Sciatic nerve (tissue), 2 donors: ENCODE results near the gene ENPP4. TPM values are rescaled to one million over a fixed set of nuclear protein-coding genes. Genes with fewer than 3 reads are reported as not detected.
"Not testable (repeated sequence)": the region's sequence is repeated elsewhere in the genome, so short reads cannot be mapped to it uniquely, and the experiment has no call there.

Experiments
- ATAC-seq: fragments of 200-7000 bp; cut with Tn5 transposase; one replicate; pipeline ENCODE4 v1.9.1; 2020; ENCODE audit warnings: mild to moderate bottlenecking, moderate library complexity
- DNase-seq: peaks from one replicate; pipeline ENCODE4 v3.0.0-alpha.2; 2020; ENCODE audit warnings: low spot score
- intact Hi-C: fragments of 100-400 bp; cut with DNase I; formaldehyde crosslinking; loops from one replicate; pipeline ENCODE4 v1.14.2; 2022
- total RNA-seq: library from RNA; stranded (reverse); fragmentation: NEBNext Ultra II Directional; extraction: Animal tissue kit (Norgen Biotek cat#: 25700); gene quantifications from one replicate; pipeline ENCODE4 v1.2.1, GENCODE V29; 2021
- donor health status: DM: no; HTN: no; CAD: no.
- donor health status: DM: no; HTN: no; CAD: no.

The ENPP4 gene
- 22.0 TPM for total RNA-seq

GRCh38 chr6:46129629-46130511 is at the start of gene ENPP4:
Gene ENPP4 (plus strand): TSS chr6:46129989. CDS start chr6:46139584, 9,595 bp downstream.
- intact Hi-C loops = no loop called here
- ATAC-seq = peak; percentile 100
- peak; percentile 86 for DNase-seq

DNA sequence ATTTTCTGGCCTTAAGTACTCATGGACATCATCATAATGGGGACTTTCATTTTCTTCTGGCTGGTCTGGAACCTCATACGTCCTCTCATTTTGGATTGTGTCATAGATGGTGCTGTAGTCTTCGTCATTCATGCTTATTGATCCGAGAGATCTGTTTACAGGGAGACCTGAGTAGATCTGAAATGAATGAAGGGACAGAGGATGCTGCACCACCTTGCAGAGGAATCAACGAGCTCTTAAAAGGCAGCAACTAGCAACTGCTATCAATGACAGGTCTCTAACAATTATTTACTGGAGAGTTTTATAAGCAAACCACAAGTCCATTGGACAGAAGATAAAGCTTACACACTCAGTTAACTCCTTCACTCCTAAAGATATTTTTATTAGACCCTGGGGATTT is 49.7 kb upstream of the ENPP4 start:
- intact Hi-C loops = no loop called here

GRCh38 chr6:46085688-46086087 is 44.1 kb upstream of the ENPP4 start:
- ATAC-seq, DNase-seq, intact Hi-C loops: not testable (repeated sequence)

More for the DNA sequence above, 49.7 kb upstream of the ENPP4 start:
- no peak for ATAC-seq
- no peak for DNase-seq

DNA sequence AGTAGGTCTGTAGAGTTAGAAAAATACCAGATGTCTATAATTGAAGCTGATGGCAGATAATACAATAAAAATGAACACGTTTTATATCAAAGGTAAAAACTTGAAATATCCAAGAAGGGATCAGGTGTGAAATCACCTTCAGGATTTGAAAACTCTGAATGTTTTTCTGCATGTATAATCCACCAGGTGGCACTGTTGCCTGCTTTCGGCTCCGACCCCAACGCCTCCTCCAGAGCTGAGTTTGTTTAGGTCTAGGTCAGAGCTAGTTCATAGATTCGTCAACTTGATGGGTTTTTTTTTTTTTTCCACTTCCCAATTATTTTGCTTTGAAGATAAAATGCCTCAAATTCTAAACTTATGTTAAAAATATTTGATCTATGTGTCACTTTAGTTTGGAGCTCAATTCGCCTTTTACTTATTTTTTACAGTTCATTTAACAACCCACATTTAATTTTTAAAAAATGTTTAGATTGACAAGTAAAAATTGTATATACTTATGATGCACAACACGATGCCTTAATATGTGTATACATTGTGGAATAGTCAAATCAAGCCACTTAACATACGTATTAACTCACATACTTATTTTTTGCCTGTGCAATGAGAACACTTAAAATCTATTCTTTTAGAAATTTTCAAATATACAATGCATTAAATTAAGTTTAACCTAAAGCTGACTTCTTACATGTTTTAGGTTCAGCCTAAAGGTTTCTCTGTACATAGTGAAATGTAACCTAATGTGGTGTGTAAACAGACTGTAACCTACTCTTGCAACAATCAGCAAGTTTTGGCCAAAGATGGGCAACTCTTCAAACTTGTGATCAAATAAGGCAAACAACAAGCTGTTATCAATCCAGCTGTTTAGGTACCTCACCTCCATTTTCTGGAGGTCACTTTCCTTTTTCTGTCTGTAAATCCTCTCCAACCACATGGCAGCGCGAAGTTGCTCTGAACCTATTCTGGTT is 39.4 kb upstream of the ENPP4 start:
- intact Hi-C loops = no loop called here
- DNase-seq (peak; percentile 70), ATAC-seq (peak; percentile 65)

DNA sequence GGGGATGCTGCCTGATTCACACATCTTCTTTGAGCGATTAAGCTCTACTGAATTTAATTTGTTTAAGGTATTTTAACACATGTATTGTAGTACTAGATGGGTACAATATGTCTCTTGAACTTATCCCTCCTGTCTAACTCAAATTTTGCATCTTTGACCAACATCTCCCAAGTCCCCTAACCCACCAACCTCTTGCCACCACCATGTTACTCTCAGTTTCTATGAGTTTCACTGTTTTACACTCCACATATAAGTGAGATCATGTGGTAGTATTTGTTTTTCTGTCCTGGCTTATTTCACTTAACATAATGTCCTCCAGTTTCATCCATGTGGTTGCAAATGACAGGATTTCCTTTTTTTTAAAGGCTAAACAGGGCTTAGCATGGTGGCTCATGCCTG is 38.7 kb upstream of the ENPP4 start:
- intact Hi-C loops = no loop called here

GRCh38 chr6:46095251-46095650 is 34.5 kb upstream of the ENPP4 start:
- no peak for ATAC-seq
- DNase-seq = no peak
- intact Hi-C loops = no loop called here

More for the DNA sequence above, 38.7 kb upstream of the ENPP4 start:
- no peak for ATAC-seq
- DNase-seq = no peak

- ATAC-seq = no peak
- intact Hi-C loops = no loop called here
- DNase-seq = no peak
Measured at GRCh38 chr6:46097366-46097765, 32.4 kb upstream of the ENPP4 start.

DNA sequence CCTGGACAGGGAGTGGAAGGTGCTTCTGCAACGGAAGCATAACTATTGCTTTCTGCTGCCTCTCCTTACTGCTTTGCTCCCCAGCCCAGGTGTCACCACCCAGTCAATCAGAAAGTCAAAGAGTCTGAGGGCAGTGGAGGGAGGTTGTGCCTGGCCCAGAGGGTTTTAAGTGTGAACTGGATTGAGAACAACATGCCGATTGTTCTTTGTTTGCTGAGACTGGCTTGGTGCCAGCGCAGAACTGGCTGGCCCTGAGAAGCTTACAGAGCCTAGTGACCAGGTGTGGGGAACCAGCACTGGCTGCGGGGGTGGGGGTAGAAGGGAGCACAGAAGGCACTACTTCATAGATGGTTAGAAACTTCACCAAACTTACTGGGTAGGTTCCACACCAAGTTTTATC is 31.1 kb upstream of the ENPP4 start:
- peak; percentile 72 for ATAC-seq
- intact Hi-C loops = no loop called here
- peak; percentile 57 for DNase-seq

- DNase-seq = no peak
- intact Hi-C loops = no loop called here
- ATAC-seq = no peak
Measured at GRCh38 chr6:46099952-46100351, 29.8 kb upstream of the ENPP4 start.

DNA sequence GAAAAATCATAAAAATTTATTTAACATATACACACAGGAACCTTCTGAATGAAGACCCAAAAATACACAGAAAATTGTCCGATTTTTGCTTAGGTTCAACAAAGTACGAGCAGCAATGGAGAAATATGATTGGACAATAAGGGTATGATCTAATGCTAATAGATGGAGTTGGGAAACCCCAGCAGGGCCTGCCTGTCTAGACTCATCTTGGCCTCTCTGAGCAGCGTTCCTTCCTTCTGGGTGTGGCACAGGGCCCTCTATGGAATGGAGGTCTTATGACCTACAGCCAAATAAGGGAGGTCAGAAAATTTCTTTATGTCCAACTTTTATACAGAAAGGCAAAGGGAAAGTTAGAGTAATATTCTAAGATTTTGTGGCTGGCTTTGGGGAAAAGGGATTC is 27.7 kb upstream of the ENPP4 start:
- intact Hi-C loops = no loop called here
- DNase-seq (no peak), ATAC-seq (no peak)

DNA sequence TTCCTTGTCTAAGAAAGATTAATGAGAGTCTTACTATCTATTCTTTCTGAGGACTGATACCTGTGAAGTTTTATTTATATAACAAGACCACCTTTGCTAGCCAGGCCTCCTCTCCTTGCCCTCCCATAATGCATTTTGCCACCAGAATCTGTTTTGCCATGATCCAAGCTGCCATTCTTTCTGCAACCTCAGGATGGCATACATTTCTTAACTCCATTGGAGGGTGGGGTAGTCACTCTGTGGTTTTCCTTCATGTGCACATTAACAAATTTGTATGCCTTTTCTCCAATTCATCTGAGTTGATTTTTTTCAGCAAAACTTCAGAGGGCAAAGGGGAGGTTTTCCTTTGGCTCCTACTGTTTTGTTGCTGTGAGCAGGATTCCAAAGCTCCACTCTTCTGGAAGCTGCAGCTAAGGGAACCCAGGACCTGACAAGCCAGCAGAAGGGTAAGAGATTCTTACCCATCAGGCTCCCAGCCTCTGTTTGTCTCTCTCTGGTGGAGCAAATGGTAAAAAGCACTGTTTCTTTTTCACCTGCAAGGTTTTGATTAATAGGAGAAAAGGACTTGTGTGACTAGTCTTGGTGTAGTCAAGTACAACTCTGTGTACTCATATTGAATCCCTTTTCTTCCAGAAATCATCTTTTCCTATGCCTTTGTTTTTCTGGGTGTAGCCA is 26.2 kb upstream of the ENPP4 start:
- ATAC-seq = no peak
- DNase-seq = no peak
- intact Hi-C loops = no loop called here

GRCh38 chr6:46104209-46104608 is 25.6 kb upstream of the ENPP4 start:
- ATAC-seq = no peak

GRCh38 chr6:46105568-46105967 is 24.2 kb upstream of the ENPP4 start:
- ATAC-seq = no peak
- intact Hi-C loops = no loop called here
- no peak for DNase-seq

More at GRCh38 chr6:46104209-46104608, 25.6 kb upstream of the ENPP4 start:
- DNase-seq = no peak
- intact Hi-C loops = no loop called here

DNA sequence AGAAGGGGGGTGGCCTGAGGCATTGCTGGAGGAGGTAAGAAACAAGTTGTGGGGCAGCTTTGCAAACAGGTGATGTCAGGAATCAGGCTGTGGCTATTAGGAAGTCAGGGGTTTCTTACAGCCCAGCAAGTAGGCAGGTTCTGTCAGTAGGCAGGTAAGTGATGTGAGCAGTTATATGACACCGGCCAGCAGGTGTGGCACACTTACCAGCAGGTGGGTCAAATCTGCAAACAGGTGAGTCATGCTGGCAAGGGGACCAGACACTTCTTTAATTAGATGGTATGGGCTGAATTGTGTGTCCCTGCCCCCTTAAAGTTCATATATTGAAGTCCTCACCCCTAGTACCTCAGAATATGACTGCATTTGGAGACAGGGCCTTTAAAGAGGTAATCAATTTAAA is 16.4 kb upstream of the ENPP4 start:
- ATAC-seq (no peak), DNase-seq (no peak)
- intact Hi-C loops = no loop called here

GRCh38 chr6:46115634-46116033 is 14.2 kb upstream of the ENPP4 start:
- intact Hi-C loops = no loop called here
- no peak for ATAC-seq

GRCh38 chr6:46116289-46116688 is 13.5 kb upstream of the ENPP4 start:
- ATAC-seq (no peak), DNase-seq (no peak)
- intact Hi-C loops = no loop called here

More at GRCh38 chr6:46115634-46116033, 14.2 kb upstream of the ENPP4 start:
- no peak for DNase-seq

GRCh38 chr6:46118157-46118556 is 11.6 kb upstream of the ENPP4 start:
- ATAC-seq (no peak), DNase-seq (no peak)
- intact Hi-C loops = no loop called here

DNA sequence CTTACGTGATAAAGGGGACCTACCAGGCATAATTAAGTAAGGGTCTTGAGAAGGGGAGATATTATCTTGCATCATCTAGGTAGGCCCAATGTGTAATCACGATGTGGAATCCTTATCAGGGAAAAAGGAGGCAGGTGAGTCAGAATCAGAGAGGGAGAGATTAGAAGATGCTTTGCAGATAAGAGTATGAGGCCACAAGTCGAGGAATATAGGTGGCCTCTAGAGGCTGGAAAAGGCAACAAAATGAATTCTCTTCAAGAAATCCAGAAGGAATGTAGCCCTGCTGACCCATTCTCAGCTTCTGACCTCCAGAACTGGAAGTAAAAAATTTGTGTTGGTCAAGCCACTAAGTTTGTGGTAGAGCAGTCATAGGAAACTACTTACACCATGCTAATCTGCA is 11.0 kb upstream of the ENPP4 start:
- intact Hi-C loops = no loop called here
- DNase-seq (no peak), ATAC-seq (no peak)

DNA sequence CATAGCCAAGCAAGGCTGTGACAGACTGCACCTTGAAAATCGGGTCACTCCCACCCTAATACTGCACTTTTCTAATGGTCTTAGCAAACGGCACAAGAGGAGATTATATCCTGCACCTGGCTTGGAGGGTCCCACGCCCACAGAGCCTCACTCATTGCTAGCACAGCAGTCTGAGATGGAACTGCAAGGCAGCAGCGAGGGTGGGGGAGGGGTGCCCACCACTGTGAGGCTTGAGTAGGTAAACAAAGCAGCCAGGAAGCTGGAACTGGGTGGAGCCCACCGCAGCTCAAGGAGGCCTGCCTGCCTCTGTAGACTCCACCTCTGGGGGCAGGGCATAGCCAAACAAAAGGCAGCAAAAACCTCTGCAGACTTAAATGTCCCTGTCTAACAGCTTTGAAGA is 10.1 kb upstream of the ENPP4 start:
- ATAC-seq, intact Hi-C loops, DNase-seq: not testable (repeated sequence)
